ENCODE results near the gene NOS1AP.

Gene NOS1AP

GRCh38 chr1:162236201-162236600 is 166.7 kb downstream of the NOS1AP start:
- TF ChIP-seq POLR2A (IDR thresholded peaks at IDR 0.05; ENCODE audit: extremely low read depth, insufficient read length) (no peak), MAX (IDR thresholded peaks at IDR 0.05; ENCODE audit: low read depth, low read length) (no peak), CTCF (IDR thresholded peaks at IDR 0.05; ENCODE audit: low read depth, low read length) (no peak), MYC (IDR thresholded peaks at IDR 0.05; ENCODE audit: low read depth, low read length) (no peak)
- H3K4me3 ChIP-seq (ENCODE audit: low read depth, low read length): no peak overlapping the region
- no peak for DNase-seq (ENCODE audit: low read depth)

- TF ChIP-seq MAX (IDR thresholded peaks at IDR 0.05; ENCODE audit: low read depth, low read length) (no peak), CTCF (IDR thresholded peaks at IDR 0.05; ENCODE audit: low read depth, low read length) (no peak)
- no peak overlapping the region for H3K4me3 ChIP-seq (ENCODE audit: low read depth, low read length)
- DNase-seq (ENCODE audit: low read depth): no peak
Observed at GRCh38 chr1:162236618-162237017, 167.1 kb downstream of the NOS1AP start.

GRCh38 chr1:162240577-162240976 is 171.1 kb downstream of the NOS1AP start:
- TF ChIP-seq CTCF (IDR thresholded peaks at IDR 0.05; ENCODE audit: low read depth, low read length): no peak
- no peak for TF ChIP-seq POLR2A (IDR thresholded peaks at IDR 0.05; ENCODE audit: extremely low read depth, insufficient read length)
- no peak for TF ChIP-seq MAX (IDR thresholded peaks at IDR 0.05; ENCODE audit: low read depth, low read length)
- TF ChIP-seq MYC (IDR thresholded peaks at IDR 0.05; ENCODE audit: low read depth, low read length): no peak
- DNase-seq (ENCODE audit: low read depth): no peak
- H3K4me3 ChIP-seq (ENCODE audit: low read depth, low read length): no peak overlapping the region

GRCh38 chr1:162242804-162243203 is 173.3 kb downstream of the NOS1AP start:
- no peak for TF ChIP-seq MYC (IDR thresholded peaks at IDR 0.05; ENCODE audit: low read depth, low read length)
- DNase-seq (ENCODE audit: low read depth): no peak
- H3K4me3 ChIP-seq (ENCODE audit: low read depth, low read length): no peak overlapping the region

- DNase-seq (ENCODE audit: low read depth): no peak
- no peak overlapping the region for H3K4me3 ChIP-seq (ENCODE audit: low read depth, low read length)
- no peak for TF ChIP-seq POLR2A (IDR thresholded peaks at IDR 0.05; ENCODE audit: extremely low read depth, insufficient read length)
- no peak for TF ChIP-seq CTCF (IDR thresholded peaks at IDR 0.05; ENCODE audit: low read depth, low read length)
- TF ChIP-seq MAX (IDR thresholded peaks at IDR 0.05; ENCODE audit: low read depth, low read length): no peak
- no peak for TF ChIP-seq MYC (IDR thresholded peaks at IDR 0.05; ENCODE audit: low read depth, low read length)
Observed at GRCh38 chr1:162248854-162249535, 179.5 kb downstream of the NOS1AP start.

- no peak overlapping the region for H3K4me3 ChIP-seq (ENCODE audit: low read depth, low read length)
- DNase-seq (ENCODE audit: low read depth): no peak
- TF ChIP-seq POLR2A (IDR thresholded peaks at IDR 0.05; ENCODE audit: extremely low read depth, insufficient read length): no peak
- TF ChIP-seq MAX (IDR thresholded peaks at IDR 0.05; ENCODE audit: low read depth, low read length): no peak
- no peak for TF ChIP-seq CTCF (IDR thresholded peaks at IDR 0.05; ENCODE audit: low read depth, low read length)
- no peak for TF ChIP-seq MYC (IDR thresholded peaks at IDR 0.05; ENCODE audit: low read depth, low read length)
Observed at GRCh38 chr1:162250004-162250730, 180.7 kb downstream of the NOS1AP start.
